Retinal pigment epithelial cell (primary cell): ENCODE data around the gene P2RX3.

Source experiments
- DNase-seq: peaks from one replicate; pipeline ENCODE4 v3.0.0-alpha.2; 2010; ENCODE audit warnings: low read depth
- H3K4me3 ChIP-seq: 2 replicates; pipeline ENCODE4 v1.5.1; 2011; ENCODE audit warnings: mild to moderate bottlenecking, low read length, control low read depth, moderate library complexity
- CTCF ChIP-seq: conservative IDR thresholded peaks from 2 replicates; pipeline ENCODE4 v1.5.1; 2011; ENCODE audit warnings: low read depth, low read length, control low read depth, inconsistent platforms

Gene P2RX3

GRCh38 chr11:57391539-57391938, 53.4 kb downstream of the P2RX3 start:
- DNase-seq, result no peak
- no peak for TF ChIP-seq CTCF
- no peak overlapping the region for H3K4me3 ChIP-seq

GRCh38 chr11:57392066-57392762, 54.1 kb downstream of the P2RX3 start:
- no peak overlapping the region for H3K4me3 ChIP-seq
- no peak for DNase-seq
- no peak for TF ChIP-seq CTCF

GRCh38 chr11:57392763-57393105, 54.6 kb downstream of the P2RX3 start:
- no peak overlapping the region for H3K4me3 ChIP-seq
- no peak for TF ChIP-seq CTCF
- no peak for DNase-seq

GRCh38 chr11:57394203-57394965, 56.2 kb downstream of the P2RX3 start:
- no peak for TF ChIP-seq CTCF

GRCh38 chr11:57395905-57396623, 57.9 kb downstream of the P2RX3 start:
- no peak overlapping the region for H3K4me3 ChIP-seq
- no peak for TF ChIP-seq CTCF
- no peak for DNase-seq

More at GRCh38 chr11:57394203-57394965, 56.2 kb downstream of the P2RX3 start:
- DNase-seq, result no peak
- no peak overlapping the region for H3K4me3 ChIP-seq

- no peak overlapping the region for H3K4me3 ChIP-seq
- DNase-seq, result no peak
- TF ChIP-seq CTCF, result no peak
Measured at GRCh38 chr11:57396744-57397143, 58.6 kb downstream of the P2RX3 start.
